ENCODE results near the gene TNFRSF14. TPM values are rescaled to one million over a fixed set of nuclear protein-coding genes. Genes with fewer than 3 reads are reported as not detected.

The TNFRSF14 gene
- total RNA-seq, 1 donor from 2014 or later, result 155 TPM

GRCh38 chr1:2523891-2524609 is 32.1 kb upstream of the TNFRSF14 start:
- DNase-seq, result no peak

GRCh38 chr1:2525572-2525919 is 30.6 kb upstream of the TNFRSF14 start:
- DNase-seq, result no peak

GRCh38 chr1:2525920-2526823 is 30.0 kb upstream of the TNFRSF14 start, which contains the start of gene PANK4:
Gene PANK4 (minus strand): TSS chr1:2526596. CDS start chr1:2526587, 9 bp downstream.
- DNase-seq, result peak; percentile 98

- no peak for DNase-seq
Observed at GRCh38 chr1:2526824-2527555, 29.2 kb upstream of the TNFRSF14 start.

GRCh38 chr1:2527556-2527860 is 28.7 kb upstream of the TNFRSF14 start:
- no peak for DNase-seq

- no peak for DNase-seq
Observed at GRCh38 chr1:2528016-2528415, 28.2 kb upstream of the TNFRSF14 start.

- DNase-seq, result no peak
Observed at GRCh38 chr1:2528611-2528965, 27.6 kb upstream of the TNFRSF14 start.

GRCh38 chr1:2528966-2529783 is 27.0 kb upstream of the TNFRSF14 start:
- DNase-seq, result peak; percentile 24

- DNase-seq, result peak; percentile 48
Observed at GRCh38 chr1:2529784-2530512, 26.2 kb upstream of the TNFRSF14 start, which contains the start of gene HES5. Gene HES5 (minus strand): TSS chr1:2530263. CDS start chr1:2530164, 99 bp downstream.

- DNase-seq, result no peak
Observed at GRCh38 chr1:2530513-2531361, 25.4 kb upstream of the TNFRSF14 start.

- no peak for DNase-seq
Observed at GRCh38 chr1:2532485-2533160, 23.5 kb upstream of the TNFRSF14 start.

GRCh38 chr1:2533365-2533764 is 22.8 kb upstream of the TNFRSF14 start:
- DNase-seq, result no peak

GRCh38 chr1:2534315-2534686 is 21.9 kb upstream of the TNFRSF14 start:
- no peak for DNase-seq

GRCh38 chr1:2534687-2535441 is 21.3 kb upstream of the TNFRSF14 start:
- DNase-seq, result peak; percentile 53

- DNase-seq, result no peak
Observed at GRCh38 chr1:2535455-2535854, 20.7 kb upstream of the TNFRSF14 start.

GRCh38 chr1:2535981-2536380 is 20.2 kb upstream of the TNFRSF14 start:
- DNase-seq, result no peak

GRCh38 chr1:2537784-2538115 is 18.4 kb upstream of the TNFRSF14 start:
- no peak for DNase-seq

GRCh38 chr1:2538376-2538775 is 17.8 kb upstream of the TNFRSF14 start:
- DNase-seq, result no peak

GRCh38 chr1:2538872-2539271 is 17.3 kb upstream of the TNFRSF14 start:
- no peak for DNase-seq

Data from dermis blood vessel endothelial cell (primary cell).